A549 (cell line): ENCODE data around the gene HLF. TPM values are rescaled to one million over a fixed set of nuclear protein-coding genes. Genes with fewer than 3 reads are reported as not detected.

Source experiments
- ATAC-seq, 2 experiments: fragments of 200-7000 bp in 1 of 2; fragments of >200 bp in 1 of 2; cut with Nextera tagmentation in 1 of 2; cut with Tn5 transposase in 1 of 2; 3 replicates each; pipeline versions ENCODE4 v1.8.0 to v1.9.1; 2018 to 2020; ENCODE audit warnings: mild to moderate bottlenecking in 1 of 2, moderate library complexity in 1 of 2
- CTCF ChIA-PET: fragments of 300-600 bp; sonication (Branson Sonifier 250); formaldehyde crosslinking; extraction: SDS; loops from one replicate; lab custom pipeline; 2021; ENCODE audit warnings: antibody characterized with exemption, inconsistent platforms; lab: Yijun Ruan, JAX
- POLR2A ChIA-PET: fragments of 350-600 bp; formaldehyde crosslinking; extraction: SDS; loops from one replicate; lab custom pipeline; 2021; ENCODE audit warnings: antibody characterized with exemption, inconsistent platforms; lab: Yijun Ruan, JAX
- DNase-seq, 2 experiments: peaks; one replicate each; pipeline versions ENCODE4 v3.0.0 to v3.0.0-alpha.2; 2011 to 2016; ENCODE audit warnings: low read depth in 1 of 2, low spot score in 1 of 2
- FAIRE-seq: peaks from 2 replicates; lab custom pipeline; 2011; peaks lifted over from hg19 to GRCh38; lab: Jason Lieb, UNC
- H3K27ac ChIP-seq, 2 experiments: fragments of >200 bp; sonication (Bioruptor Twin); formaldehyde crosslinking; 3 replicates each; pipeline ENCODE4 v1.5.1; 2016 to 2017
- H3K4me1 ChIP-seq: fragments of >200 bp; sonication (Bioruptor Twin); formaldehyde crosslinking; 3 replicates; pipeline ENCODE4 v1.6.1; 2016
- H3K4me2 ChIP-seq: fragments of >200 bp; sonication (Bioruptor Twin); formaldehyde crosslinking; 3 replicates; pipeline ENCODE4 v1.6.1; 2016
- H3K4me3 ChIP-seq: fragments of >200 bp; sonication (Bioruptor Twin); formaldehyde crosslinking; 3 replicates; pipeline ENCODE4 v1.5.1; 2016
- H3K9me3 ChIP-seq: fragments of >200 bp; sonication (Bioruptor Twin); formaldehyde crosslinking; 3 replicates; pipeline ENCODE4 v1.6.1; 2016
- CBX2 ChIP-seq: fragments of 200-600 bp; sonication (generic); IDR thresholded peaks from 2 replicates; pipeline ENCODE4 v1.6.1; 2016; ENCODE audit warnings: low read depth, mild to moderate bottlenecking, borderline replicate concordance
- CBX8 ChIP-seq: fragments of 200-600 bp; sonication (generic); IDR thresholded peaks from 2 replicates; pipeline ENCODE4 v1.6.1; 2016
- CHD4 ChIP-seq: fragments of 200-600 bp; sonication (generic); IDR thresholded peaks from 2 replicates; pipeline ENCODE4 v1.6.1; 2016; ENCODE audit warnings: antibody characterized with exemption, mild to moderate bottlenecking, borderline replicate concordance
- EHMT2 ChIP-seq: fragments of 200-600 bp; sonication (generic); IDR thresholded peaks from 2 replicates; pipeline ENCODE4 v1.6.1; 2016; ENCODE audit warnings: antibody characterized with exemption, low read depth, mild to moderate bottlenecking, moderate library complexity
- FOSL2 ChIP-seq, 2 experiments: fragments of 450-650 bp in 1 of 2; fragments of >200 bp in 1 of 2; sonication (Bioruptor Twin) in 1 of 2; formaldehyde crosslinking; IDR thresholded peaks; 2 replicates each; pipeline versions ENCODE4 v1.5.0 to v1.6.1; 2016 to 2020; ENCODE audit warnings: mild to moderate bottlenecking in 1 of 2, moderate library complexity in 1 of 2
- HDAC2 ChIP-seq: fragments of 200-600 bp; sonication (generic); IDR thresholded peaks from 2 replicates; pipeline ENCODE4 v1.6.1; 2016
- HMGXB4 ChIP-seq: fragments of 250-450 bp; sonication (Bioruptor Pico); IDR thresholded peaks from 2 replicates; pipeline ENCODE4 v1.5.0; 2021; ENCODE audit warnings: mild to moderate bottlenecking, moderate library complexity, borderline replicate concordance
- JUN ChIP-seq, 2 experiments: fragments of >200 bp; sonication (Bioruptor Twin); formaldehyde crosslinking; IDR thresholded peaks; 2 replicates in 1 of 2; 3 replicates in 1 of 2; pipeline ENCODE4 v1.6.1; 2016 to 2017
- JUNB ChIP-seq: fragments of >200 bp; sonication (Bioruptor Twin); formaldehyde crosslinking; IDR thresholded peaks from 2 replicates; pipeline ENCODE4 v1.6.1; 2016
- KDM5A ChIP-seq: fragments of 200-600 bp; sonication (generic); IDR thresholded peaks from 2 replicates; pipeline ENCODE4 v1.6.1; 2016; ENCODE audit warnings: antibody characterized with exemption, mild to moderate bottlenecking
- MAFK ChIP-seq: fragments of 450-650 bp; IDR thresholded peaks from 2 replicates; pipeline ENCODE4 v1.6.1; 2014; ENCODE audit not compliant: partially characterized antibody
- MYC ChIP-seq: IDR thresholded peaks from 2 replicates; pipeline ENCODE4 v1.6.1; 2012; ENCODE audit warnings: mild to moderate bottlenecking, inconsistent platforms, low read length, improper control_type of control experiment, borderline replicate concordance
- NFE2L2 ChIP-seq: fragments of 150-350 bp; conservative IDR thresholded peaks from 2 replicates; pipeline ENCODE4 v1.6.1; 2014; ENCODE audit warnings: low read length
- NPAS2 ChIP-seq: fragments of 250-450 bp; sonication (Bioruptor Pico); IDR thresholded peaks from 2 replicates; pipeline ENCODE4 v1.8.0; 2022; ENCODE audit warnings: mild to moderate bottlenecking, moderate library complexity, borderline replicate concordance
- PHF8 ChIP-seq: fragments of 200-600 bp; sonication (generic); IDR thresholded peaks from 2 replicates; pipeline ENCODE4 v1.6.1; 2016; ENCODE audit warnings: low read depth, mild to moderate bottlenecking, antibody characterized with exemption, moderate library complexity, borderline replicate concordance
- POLR2A ChIP-seq: IDR thresholded peaks from 2 replicates; pipeline ENCODE4 v1.6.1; 2012; ENCODE audit warnings: mild to moderate bottlenecking, low read length
- POLR2AphosphoS2 ChIP-seq: conservative IDR thresholded peaks from 2 replicates; pipeline ENCODE4 v1.6.1; 2012; ENCODE audit warnings: low read length, improper control_type of control experiment, inconsistent platforms
- RNF2 ChIP-seq: fragments of 200-600 bp; sonication (generic); IDR thresholded peaks from 2 replicates; pipeline ENCODE4 v1.6.1; 2016; ENCODE audit warnings: low read depth, mild to moderate bottlenecking, antibody characterized with exemption, moderate library complexity, borderline replicate concordance
- SMC3 ChIP-seq: fragments of >200 bp; sonication (Bioruptor Twin); formaldehyde crosslinking; IDR thresholded peaks from 3 replicates; pipeline ENCODE4 v1.6.1; 2018; ENCODE audit warnings: inconsistent platforms
- TFCP2L1 ChIP-seq: fragments of 250-450 bp; sonication (Bioruptor Pico); IDR thresholded peaks from 2 replicates; pipeline ENCODE4 v1.5.0; 2021; ENCODE audit warnings: mild to moderate bottlenecking
- ZSCAN20 ChIP-seq: fragments of 250-450 bp; sonication (Bioruptor Pico); IDR thresholded peaks from 2 replicates; pipeline ENCODE4 v1.8.0; 2022; ENCODE audit warnings: mild to moderate bottlenecking, moderate library complexity
- WGBS: methylation state at CpG from one replicate; pipeline ENCODE4 v1.1.6; 2017; ENCODE audit errors: missing lambda C conversion rate; 5-methylcytosine and 5-hydroxymethylcytosine counted together
- polyA plus RNA-seq, 4 experiments: library from polyadenylated mRNA; depleted of rRNA in 3 of 4; stranded (reverse); fragments of >200 nt; fragmentation: RNase III in 1 of 4; extraction: RNeasy Plus Mini Kit Qiagen cat#74134 plus additional on column Dnase treatment in 1 of 4; gene quantifications; 2 replicates in 3 of 4; 3 replicates in 1 of 4; pipeline ENCODE4 v1.2.3, GENCODE V29; 2011 to 2017
- TF ChIP-seq, protein P1 (sequence below): fragments of 200-600 bp; sonication (generic); IDR thresholded peaks from 2 replicates; pipeline ENCODE4 v1.6.1; 2016; ENCODE audit warnings: antibody characterized with exemption, mild to moderate bottlenecking, moderate library complexity
- TF ChIP-seq, protein P2 (sequence below): IDR thresholded peaks from 2 replicates; pipeline ENCODE4 v1.6.1; 2012

Gene HLF
- polyA plus RNA-seq, 2 of the 4 experiments (the other 2 are of a cell fraction) = 0.35 to 1.0 TPM

DNA sequence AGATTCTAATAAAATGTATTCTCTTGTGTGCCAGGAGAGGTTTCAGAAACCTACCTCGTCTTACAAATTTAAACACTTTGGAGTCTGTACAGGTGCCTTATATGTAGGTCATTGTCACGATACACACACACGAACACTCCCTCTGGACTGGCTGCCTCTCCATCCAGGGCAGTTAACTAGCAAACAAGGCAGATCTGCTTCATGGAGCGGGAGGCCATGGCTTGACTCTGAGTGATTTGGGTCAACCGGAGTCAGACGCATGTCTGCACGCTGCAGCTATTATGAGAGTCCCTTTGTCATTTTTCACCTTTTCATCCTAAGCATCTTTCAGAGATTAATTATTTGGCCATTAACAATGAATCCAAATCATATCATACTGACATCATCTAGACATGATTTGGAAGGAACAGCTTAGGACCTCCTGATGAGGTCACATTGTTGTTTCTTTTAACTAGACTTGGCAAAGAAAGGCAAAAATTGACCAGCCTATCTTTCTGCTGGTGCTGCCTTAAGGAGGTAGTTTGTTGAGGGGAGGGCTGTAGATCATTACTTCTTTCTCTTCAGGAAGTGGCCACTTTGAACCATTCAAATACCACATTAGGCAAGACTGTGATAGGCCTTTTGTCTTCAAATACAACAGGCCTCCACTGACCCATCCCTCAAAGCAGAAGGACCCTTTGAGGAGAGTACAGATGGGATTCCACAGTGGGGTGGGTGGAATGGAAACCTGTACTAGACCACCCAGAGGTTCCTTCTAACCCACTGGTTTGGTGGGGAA lies 58.9 kb downstream of the HLF start:
- ATAC-seq (no peak), DNase-seq (no peak), FAIRE-seq (no peak)
- POLR2A ChIA-PET = no interaction called here
- CTCF ChIA-PET = interaction anchor here (1.3 to 1.4 kb wide), 2 partner anchors 24 to 191 kb away, joined by 3 to 5 read pairs; no protein-coding TSS in a partner anchor
- no peaks in the 10 kb centered on the region for H3K9me3 ChIP-seq
- 86% methylated on average over 7 of the region's 7 CpGs for WGBS
- no peak overlapping the region for H3K27ac ChIP-seq
- peaks cover 10% of the 10 kb centered on the region; the same call in 2 of the 3 replicates for H3K4me1 ChIP-seq
- H3K4me3 ChIP-seq = no peak overlapping the region
- H3K4me2 ChIP-seq = no peak overlapping the region
- TF ChIP-seq ZSCAN20 (CRISPR knock-in tag) (no peak), JUNB (no peak), HDAC2 (no peak)
- TF ChIP-seq, all 56 proteins: peak for 0

GRCh38 chr17:55324296-55324978 lies 59.7 kb downstream of the HLF start:
- Histone ChIP-seq H3K4me1 (peaks cover 10% of the 10 kb centered on the region; the same call in 2 of the 3 replicates), H3K4me2 (no peak overlapping the region), H3K27ac (no peak overlapping the region), H3K4me3 (no peak overlapping the region), H3K9me3 (no peaks in the 10 kb centered on the region)
- WGBS = 79% methylated on average over 9 of the region's 9 CpGs
- no peak for TF ChIP-seq KDM5A
- TF ChIP-seq TFCP2L1 (CRISPR knock-in tag) = no peak
- no peak for TF ChIP-seq NPAS2 (CRISPR knock-in tag)
- TF ChIP-seq CBX2 = no peak
- TF ChIP-seq HMGXB4 (CRISPR knock-in tag) = no peak
- TF ChIP-seq MAFK = no peak
- no peak for TF ChIP-seq POLR2AphosphoS2
- TF ChIP-seq JUN (IDR thresholded peaks at IDR 0.05) = no peak
- TF ChIP-seq CBX8 = no peak
- no peak for TF ChIP-seq NFE2L2
- no peak for TF ChIP-seq MYC
- TF ChIP-seq, protein P1, sequence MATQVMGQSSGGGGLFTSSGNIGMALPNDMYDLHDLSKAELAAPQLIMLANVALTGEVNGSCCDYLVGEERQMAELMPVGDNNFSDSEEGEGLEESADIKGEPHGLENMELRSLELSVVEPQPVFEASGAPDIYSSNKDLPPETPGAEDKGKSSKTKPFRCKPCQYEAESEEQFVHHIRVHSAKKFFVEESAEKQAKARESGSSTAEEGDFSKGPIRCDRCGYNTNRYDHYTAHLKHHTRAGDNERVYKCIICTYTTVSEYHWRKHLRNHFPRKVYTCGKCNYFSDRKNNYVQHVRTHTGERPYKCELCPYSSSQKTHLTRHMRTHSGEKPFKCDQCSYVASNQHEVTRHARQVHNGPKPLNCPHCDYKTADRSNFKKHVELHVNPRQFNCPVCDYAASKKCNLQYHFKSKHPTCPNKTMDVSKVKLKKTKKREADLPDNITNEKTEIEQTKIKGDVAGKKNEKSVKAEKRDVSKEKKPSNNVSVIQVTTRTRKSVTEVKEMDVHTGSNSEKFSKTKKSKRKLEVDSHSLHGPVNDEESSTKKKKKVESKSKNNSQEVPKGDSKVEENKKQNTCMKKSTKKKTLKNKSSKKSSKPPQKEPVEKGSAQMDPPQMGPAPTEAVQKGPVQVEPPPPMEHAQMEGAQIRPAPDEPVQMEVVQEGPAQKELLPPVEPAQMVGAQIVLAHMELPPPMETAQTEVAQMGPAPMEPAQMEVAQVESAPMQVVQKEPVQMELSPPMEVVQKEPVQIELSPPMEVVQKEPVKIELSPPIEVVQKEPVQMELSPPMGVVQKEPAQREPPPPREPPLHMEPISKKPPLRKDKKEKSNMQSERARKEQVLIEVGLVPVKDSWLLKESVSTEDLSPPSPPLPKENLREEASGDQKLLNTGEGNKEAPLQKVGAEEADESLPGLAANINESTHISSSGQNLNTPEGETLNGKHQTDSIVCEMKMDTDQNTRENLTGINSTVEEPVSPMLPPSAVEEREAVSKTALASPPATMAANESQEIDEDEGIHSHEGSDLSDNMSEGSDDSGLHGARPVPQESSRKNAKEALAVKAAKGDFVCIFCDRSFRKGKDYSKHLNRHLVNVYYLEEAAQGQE = no peak
- TF ChIP-seq EHMT2 = no peak
- TF ChIP-seq POLR2A = no peak
- ATAC-seq (no peak), DNase-seq (no peak), FAIRE-seq (peak; percentile 97)
- CTCF ChIA-PET = interaction anchor here (1.3 kb wide), 1 partner anchor 190 kb away, joined by 3 read pairs; no protein-coding TSS in a partner anchor
- POLR2A ChIA-PET = no interaction called here

DNA sequence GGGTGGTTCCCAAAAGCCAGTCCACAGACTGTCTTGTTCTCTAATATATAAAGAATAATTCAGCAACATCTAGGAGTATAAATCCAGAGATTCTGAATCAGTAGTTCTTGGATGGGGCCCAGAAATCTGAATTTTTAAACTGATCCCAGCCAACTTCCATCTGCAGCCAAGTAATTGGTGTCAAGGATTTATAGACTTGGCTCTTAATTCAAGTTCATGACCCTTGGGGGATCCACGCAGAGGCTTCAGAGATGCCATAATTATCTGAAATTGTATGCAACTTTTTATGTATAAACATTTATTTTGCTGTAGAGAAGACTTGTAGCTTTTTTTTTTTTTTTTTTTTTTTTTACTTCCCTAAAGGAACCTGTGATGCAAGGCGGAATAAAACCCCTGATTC lies 60.6 kb downstream of the HLF start:
- Histone ChIP-seq H3K4me3 (no peak overlapping the region), H3K4me1 (peaks cover 10% of the 10 kb centered on the region; the same call in 2 of the 3 replicates), H3K4me2 (no peak overlapping the region), H3K27ac (no peak overlapping the region), H3K9me3 (no peaks in the 10 kb centered on the region)
- DNase-seq = no peak
- POLR2A ChIA-PET = no interaction called here
- 64% methylated on average over 2 of the region's 2 CpGs for WGBS
- CTCF ChIA-PET = interaction anchor here (0.6 to 0.7 kb wide), 2 partner anchors 39 to 514 kb away, joined by 3 read pairs; no protein-coding TSS in a partner anchor
- ATAC-seq = no peak
- no peak for FAIRE-seq
- TF ChIP-seq RNF2 = no peak
- TF ChIP-seq MAFK = no peak
- TF ChIP-seq PHF8 = no peak
- TF ChIP-seq POLR2AphosphoS2 = no peak
- TF ChIP-seq MYC = no peak
- no peak for TF ChIP-seq HMGXB4 (CRISPR knock-in tag)
- TF ChIP-seq EHMT2 = no peak
- TF ChIP-seq FOSL2 (IDR thresholded peaks at IDR 0.05) = no peak
- no peak for TF ChIP-seq FOSL2 (CRISPR knock-in tag; IDR thresholded peaks at IDR 0.05)
- TF ChIP-seq, protein P2, sequence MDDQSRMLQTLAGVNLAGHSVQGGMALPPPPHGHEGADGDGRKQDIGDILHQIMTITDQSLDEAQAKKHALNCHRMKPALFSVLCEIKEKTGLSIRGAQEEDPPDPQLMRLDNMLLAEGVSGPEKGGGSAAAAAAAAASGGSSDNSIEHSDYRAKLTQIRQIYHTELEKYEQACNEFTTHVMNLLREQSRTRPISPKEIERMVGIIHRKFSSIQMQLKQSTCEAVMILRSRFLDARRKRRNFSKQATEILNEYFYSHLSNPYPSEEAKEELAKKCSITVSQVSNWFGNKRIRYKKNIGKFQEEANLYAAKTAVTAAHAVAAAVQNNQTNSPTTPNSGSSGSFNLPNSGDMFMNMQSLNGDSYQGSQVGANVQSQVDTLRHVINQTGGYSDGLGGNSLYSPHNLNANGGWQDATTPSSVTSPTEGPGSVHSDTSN = no peak
- no peak for TF ChIP-seq SMC3
- no peak for TF ChIP-seq CHD4
